Astrocyte (in vitro differentiated cells and primary cell): ENCODE data around the gene CSTF2T. TPM values are rescaled to one million over a fixed set of nuclear protein-coding genes. Genes with fewer than 3 reads are reported as not detected.

ENCODE experiments used
- DNase-seq: peaks from one replicate; pipeline ENCODE4 v3.0.0-alpha.2; 2010; ENCODE audit warnings: low read depth
- FAIRE-seq: peaks from 2 replicates; lab custom pipeline; 2011; peaks lifted over from hg19 to GRCh38; lab: Jason Lieb, UNC
- H2AFZ ChIP-seq: 2 replicates; pipeline ENCODE4 v1.6.0; 2012; ENCODE audit warnings: low read depth, low read length, inconsistent platforms
- H3K27ac ChIP-seq: 2 replicates; pipeline ENCODE4 v1.5.1; 2011; ENCODE audit warnings: low read depth, low read length, inconsistent platforms
- H3K27me3 ChIP-seq: 2 replicates; pipeline ENCODE4 v1.6.0; 2011; ENCODE audit warnings: low read length, inconsistent platforms; ENCODE audit not compliant: insufficient read depth
- H3K36me3 ChIP-seq: 2 replicates; pipeline ENCODE4 v1.5.1; 2011; ENCODE audit warnings: low read length, inconsistent platforms; ENCODE audit not compliant: insufficient read depth
- H3K4me1 ChIP-seq: 2 replicates; pipeline ENCODE4 v1.5.1; 2011; ENCODE audit warnings: low read length, inconsistent platforms; ENCODE audit not compliant: insufficient read depth
- H3K4me2 ChIP-seq: 2 replicates; pipeline ENCODE4 v1.6.0; 2012; ENCODE audit warnings: low read length, inconsistent platforms
- H3K4me3 ChIP-seq: 2 replicates; pipeline ENCODE4 v1.5.1; 2011; ENCODE audit warnings: low read depth, mild to moderate bottlenecking, low read length, inconsistent platforms; ENCODE audit not compliant: insufficient read depth
- H3K79me2 ChIP-seq: 2 replicates; pipeline ENCODE4 v1.6.0; 2012; ENCODE audit warnings: mild to moderate bottlenecking, low read length, inconsistent platforms; ENCODE audit not compliant: insufficient read depth
- H3K9ac ChIP-seq: 2 replicates; pipeline ENCODE4 v1.6.0; 2012; ENCODE audit warnings: mild to moderate bottlenecking, low read length, inconsistent platforms
- H3K9me3 ChIP-seq: 2 replicates; pipeline ENCODE4 v1.5.1; 2012; ENCODE audit warnings: low read depth, mild to moderate bottlenecking, low read length, inconsistent platforms; ENCODE audit not compliant: insufficient read depth
- H4K20me1 ChIP-seq: 2 replicates; pipeline ENCODE4 v1.6.0; 2012; ENCODE audit warnings: low read length, inconsistent platforms; ENCODE audit not compliant: insufficient read depth
- H3K27ac Mint-ChIP-seq: one replicate; pipeline ENCODE4 v1.8.0; 2021; ENCODE audit warnings: mild to moderate bottlenecking, mixed read lengths; ENCODE audit not compliant: unreplicated experiment
- H3K27me3 Mint-ChIP-seq: one replicate; pipeline ENCODE4 v1.8.0; 2021; ENCODE audit warnings: low read depth, mixed read lengths; ENCODE audit not compliant: unreplicated experiment
- H3K36me3 Mint-ChIP-seq: one replicate; pipeline ENCODE4 v1.8.0; 2021; ENCODE audit warnings: low read depth, mixed read lengths; ENCODE audit not compliant: unreplicated experiment
- H3K4me1 Mint-ChIP-seq: one replicate; pipeline ENCODE4 v1.8.0; 2021; ENCODE audit warnings: low read depth, mixed read lengths; ENCODE audit not compliant: unreplicated experiment
- H3K4me3 Mint-ChIP-seq: one replicate; pipeline ENCODE4 v1.8.0; 2021; ENCODE audit warnings: mild to moderate bottlenecking, moderate library complexity, mixed read lengths; ENCODE audit not compliant: unreplicated experiment
- H3K9me3 Mint-ChIP-seq: one replicate; pipeline ENCODE4 v1.8.0; 2021; ENCODE audit warnings: mild to moderate bottlenecking, mixed read lengths; ENCODE audit not compliant: unreplicated experiment
- CTCF ChIP-seq: IDR thresholded peaks from 2 replicates; pipeline ENCODE4 v1.5.1; 2011; ENCODE audit warnings: low read depth, mild to moderate bottlenecking, inconsistent platforms, low read length, moderate library complexity; ENCODE audit not compliant: insufficient read depth
- EZH2 ChIP-seq: IDR thresholded peaks from 2 replicates; pipeline ENCODE4 v1.6.1; 2012; ENCODE audit warnings: mild to moderate bottlenecking, low read length, inconsistent platforms; ENCODE audit not compliant: insufficient read depth
- total RNA-seq: library from RNA; stranded (reverse); gene quantifications from 2 replicates; pipeline ENCODE4 v1.2.1, GENCODE V29; 2021

CSTF2T gene
- total RNA-seq, 1 donor from 2014 or later, result 22.9 TPM

DNA sequence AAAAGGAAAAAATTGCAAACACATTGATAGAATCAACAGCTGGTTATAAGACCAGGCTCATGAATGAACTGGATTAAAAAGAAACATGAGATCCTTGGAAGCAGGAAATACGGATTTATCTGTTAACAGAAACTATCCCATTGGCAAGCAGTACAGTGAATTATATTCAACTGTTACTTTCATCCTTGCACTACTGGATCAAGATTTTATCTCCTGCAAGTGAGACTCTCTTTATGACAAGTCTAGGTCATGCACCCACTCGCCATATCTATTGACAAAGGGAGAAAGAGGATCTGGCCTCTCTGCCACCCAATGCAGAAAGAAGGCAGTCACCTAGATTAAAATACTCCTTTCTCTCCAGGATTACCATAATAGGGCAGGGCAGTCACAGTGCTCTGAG lies 41.4 kb downstream of the CSTF2T start:
- no peak overlapping the region for H3K9ac ChIP-seq
- H3K27me3 Mint-ChIP-seq, result no peaks in the 10 kb centered on the region
- no peak overlapping the region for H3K27ac Mint-ChIP-seq
- no peaks in the 10 kb centered on the region for H3K9me3 Mint-ChIP-seq
- H3K4me2 ChIP-seq, result no peak overlapping the region
- no peak overlapping the region for H2AFZ ChIP-seq
- no peaks in the 10 kb centered on the region for H3K36me3 ChIP-seq
- no peak overlapping the region for H3K4me3 ChIP-seq
- no peak overlapping the region for H3K27ac ChIP-seq
- no peak overlapping the region for H3K4me3 Mint-ChIP-seq
- no peaks in the 10 kb centered on the region for H3K4me1 Mint-ChIP-seq
- DNase-seq, result no peak
- H3K79me2 ChIP-seq, result no peaks in the 10 kb centered on the region
- no peaks in the 10 kb centered on the region for H3K9me3 ChIP-seq
- no peaks in the 10 kb centered on the region for H3K36me3 Mint-ChIP-seq
- TF ChIP-seq EZH2 (no peak), CTCF (no peak)
- no peaks in the 10 kb centered on the region for H3K4me1 ChIP-seq
- no peak for FAIRE-seq
- H3K27me3 ChIP-seq, result no peaks in the 10 kb centered on the region
- H4K20me1 ChIP-seq, result no peaks in the 10 kb centered on the region

DNA sequence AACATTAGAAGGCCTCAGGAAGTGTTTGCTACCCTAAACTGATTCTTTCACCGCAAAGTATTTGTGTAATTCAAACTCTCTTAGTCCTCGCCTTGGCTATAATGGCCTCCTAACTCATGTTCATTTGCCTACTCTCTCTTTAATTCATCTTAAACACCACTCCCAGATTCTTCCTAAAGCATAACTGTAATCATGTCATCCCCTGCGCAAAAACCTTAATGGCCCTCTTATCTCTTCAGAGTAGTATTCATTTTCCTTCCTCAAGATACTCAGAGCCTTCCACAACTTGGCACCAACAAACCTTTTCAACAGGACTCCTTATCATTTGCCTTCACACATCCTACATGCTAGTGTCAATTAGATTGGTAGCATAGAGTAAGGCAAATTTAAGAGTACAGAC lies 42.9 kb downstream of the CSTF2T start:
- Mint-ChIP-seq H3K4me1 (no peaks in the 10 kb centered on the region), H3K27ac (no peak overlapping the region)

More for the DNA sequence above, 42.9 kb downstream of the CSTF2T start:
- H3K9ac ChIP-seq, result no peak overlapping the region
- no peaks in the 10 kb centered on the region for H3K79me2 ChIP-seq
- H3K36me3 ChIP-seq, result no peaks in the 10 kb centered on the region
- no peaks in the 10 kb centered on the region for H4K20me1 ChIP-seq
- Mint-ChIP-seq H3K9me3 (no peaks in the 10 kb centered on the region), H3K27me3 (no peaks in the 10 kb centered on the region), H3K4me3 (no peak overlapping the region), H3K36me3 (no peaks in the 10 kb centered on the region)
- TF ChIP-seq EZH2 (no peak), CTCF (no peak)
- H3K27ac ChIP-seq, result no peak overlapping the region
- H2AFZ ChIP-seq, result no peak overlapping the region
- no peak overlapping the region for H3K4me3 ChIP-seq
- no peaks in the 10 kb centered on the region for H3K9me3 ChIP-seq
- H3K4me1 ChIP-seq, result no peaks in the 10 kb centered on the region
- H3K4me2 ChIP-seq, result no peak overlapping the region
- DNase-seq, result no peak
- H3K27me3 ChIP-seq, result no peaks in the 10 kb centered on the region
- FAIRE-seq, result no peak
